ENCODE measurements around the gene NODAL. TPM values are rescaled to one million over a fixed set of nuclear protein-coding genes. Genes with fewer than 3 reads are reported as not detected.
"Not testable (repeated sequence)": the region's sequence is repeated elsewhere in the genome, so short reads cannot be mapped to it uniquely, and the experiment has no call there.

NODAL gene
- polyA plus RNA-seq (2012; ENCODE audit: low read depth, missing spikeins): 0.05 TPM

- no peak for FAIRE-seq
- no peak for DNase-seq (ENCODE audit: insufficient read length, low spot score)
- TF ChIP-seq POLR2AphosphoS5 (IDR thresholded peaks at IDR 0.05; ENCODE audit: low read depth, low read length) (no peak), TAF1 (IDR thresholded peaks at IDR 0.05; ENCODE audit: low read depth, low read length) (no peak), POU2F2 (IDR thresholded peaks at IDR 0.05; ENCODE audit: low read depth, low read length) (no peak), SPI1 (IDR thresholded peaks at IDR 0.05; ENCODE audit: low read depth, low read length) (no peak), POLR2A (IDR thresholded peaks at IDR 0.05; ENCODE audit: low read depth, low read length) (no peak), PAX5 (IDR thresholded peaks at IDR 0.05; ENCODE audit: insufficient read depth, low read length, severe bottlenecking) (no peak)
Observed at GRCh38 chr10:70441161-70441894, at the start of gene NODAL. TSS of gene NODAL (minus strand) at chr10:70441681. CDS start at chr10:70441667, 14 bp downstream.

- TF ChIP-seq POLR2A (IDR thresholded peaks at IDR 0.05; ENCODE audit: low read depth, low read length) (no peak), POU2F2 (IDR thresholded peaks at IDR 0.05; ENCODE audit: low read depth, low read length) (no peak), SPI1 (IDR thresholded peaks at IDR 0.05; ENCODE audit: low read depth, low read length) (no peak)
- DNase-seq (ENCODE audit: insufficient read length, low spot score) (no peak), FAIRE-seq (peak; percentile 56)
Observed at GRCh38 chr10:70490142-70490541, 48.7 kb upstream of the NODAL start.

- no peak for DNase-seq (ENCODE audit: insufficient read length, low spot score)
Observed at GRCh38 chr10:70487824-70488223, 46.3 kb upstream of the NODAL start.

GRCh38 chr10:70483872-70484271 is 42.4 kb upstream of the NODAL start:
- not testable (repeated sequence) for FAIRE-seq; DNase-seq (ENCODE audit: insufficient read length, low spot score)

More at GRCh38 chr10:70487824-70488223, 46.3 kb upstream of the NODAL start:
- no peak for FAIRE-seq
- TF ChIP-seq POLR2A (IDR thresholded peaks at IDR 0.05; ENCODE audit: low read depth, low read length) (no peak), POU2F2 (IDR thresholded peaks at IDR 0.05; ENCODE audit: low read depth, low read length) (no peak), POLR2AphosphoS5 (IDR thresholded peaks at IDR 0.05; ENCODE audit: low read depth, low read length) (no peak), TAF1 (IDR thresholded peaks at IDR 0.05; ENCODE audit: low read depth, low read length) (no peak), SPI1 (IDR thresholded peaks at IDR 0.05; ENCODE audit: low read depth, low read length) (no peak), PAX5 (IDR thresholded peaks at IDR 0.05; ENCODE audit: insufficient read depth, low read length, severe bottlenecking) (no peak)

- no peak for FAIRE-seq
- DNase-seq (ENCODE audit: insufficient read length, low spot score): no peak
- no peak for TF ChIP-seq POLR2A (IDR thresholded peaks at IDR 0.05; ENCODE audit: low read depth, low read length)
- TF ChIP-seq SPI1 (IDR thresholded peaks at IDR 0.05; ENCODE audit: low read depth, low read length): no peak
- no peak for TF ChIP-seq PAX5 (IDR thresholded peaks at IDR 0.05; ENCODE audit: insufficient read depth, low read length, severe bottlenecking)
- TF ChIP-seq POU2F2 (IDR thresholded peaks at IDR 0.05; ENCODE audit: low read depth, low read length): no peak
- TF ChIP-seq TAF1 (IDR thresholded peaks at IDR 0.05; ENCODE audit: low read depth, low read length): no peak
- TF ChIP-seq POLR2AphosphoS5 (IDR thresholded peaks at IDR 0.05; ENCODE audit: low read depth, low read length): no peak
Observed at GRCh38 chr10:70482982-70483760, 41.7 kb upstream of the NODAL start.

- TF ChIP-seq SPI1 (IDR thresholded peaks at IDR 0.05; ENCODE audit: low read depth, low read length): no peak
- no peak for TF ChIP-seq POLR2AphosphoS5 (IDR thresholded peaks at IDR 0.05; ENCODE audit: low read depth, low read length)
- TF ChIP-seq POU2F2 (IDR thresholded peaks at IDR 0.05; ENCODE audit: low read depth, low read length): no peak
- no peak for TF ChIP-seq TAF1 (IDR thresholded peaks at IDR 0.05; ENCODE audit: low read depth, low read length)
- TF ChIP-seq PAX5 (IDR thresholded peaks at IDR 0.05; ENCODE audit: insufficient read depth, low read length, severe bottlenecking): no peak
- no peak for TF ChIP-seq POLR2A (IDR thresholded peaks at IDR 0.05; ENCODE audit: low read depth, low read length)
- DNase-seq (ENCODE audit: insufficient read length, low spot score) (no peak), FAIRE-seq (no peak)
Observed at GRCh38 chr10:70481831-70482530, 40.5 kb upstream of the NODAL start.

GRCh38 chr10:70481105-70481504 is 39.6 kb upstream of the NODAL start:
- FAIRE-seq (no peak), DNase-seq (ENCODE audit: insufficient read length, low spot score) (no peak)
- TF ChIP-seq POLR2AphosphoS5 (IDR thresholded peaks at IDR 0.05; ENCODE audit: low read depth, low read length) (no peak), PAX5 (IDR thresholded peaks at IDR 0.05; ENCODE audit: insufficient read depth, low read length, severe bottlenecking) (no peak), POLR2A (IDR thresholded peaks at IDR 0.05; ENCODE audit: low read depth, low read length) (no peak), TAF1 (IDR thresholded peaks at IDR 0.05; ENCODE audit: low read depth, low read length) (no peak), SPI1 (IDR thresholded peaks at IDR 0.05; ENCODE audit: low read depth, low read length) (no peak), POU2F2 (IDR thresholded peaks at IDR 0.05; ENCODE audit: low read depth, low read length) (no peak)

- DNase-seq (ENCODE audit: insufficient read length, low spot score) (peak; percentile 62), FAIRE-seq (no peak)
- TF ChIP-seq SPI1 (IDR thresholded peaks at IDR 0.05; ENCODE audit: low read depth, low read length) (peak; percentile 79), POU2F2 (IDR thresholded peaks at IDR 0.05; ENCODE audit: low read depth, low read length) (no peak)
Observed at GRCh38 chr10:70480239-70480861, 38.9 kb upstream of the NODAL start.

- DNase-seq (ENCODE audit: insufficient read length, low spot score) (no peak), FAIRE-seq (no peak)
- TF ChIP-seq POLR2AphosphoS5 (IDR thresholded peaks at IDR 0.05; ENCODE audit: low read depth, low read length): no peak
- no peak for TF ChIP-seq PAX5 (IDR thresholded peaks at IDR 0.05; ENCODE audit: insufficient read depth, low read length, severe bottlenecking)
- no peak for TF ChIP-seq POLR2A (IDR thresholded peaks at IDR 0.05; ENCODE audit: low read depth, low read length)
- no peak for TF ChIP-seq SPI1 (IDR thresholded peaks at IDR 0.05; ENCODE audit: low read depth, low read length)
- no peak for TF ChIP-seq POU2F2 (IDR thresholded peaks at IDR 0.05; ENCODE audit: low read depth, low read length)
- TF ChIP-seq TAF1 (IDR thresholded peaks at IDR 0.05; ENCODE audit: low read depth, low read length): no peak
Observed at GRCh38 chr10:70479626-70480238, 38.3 kb upstream of the NODAL start.

All from GM12891 (cell line).